ENCODE measurements around the gene MAP2K7. TPM values are rescaled to one million over a fixed set of nuclear protein-coding genes. Genes with fewer than 3 reads are reported as not detected.
"Not testable (repeated sequence)": the region's sequence is repeated elsewhere in the genome, so short reads cannot be mapped to it uniquely, and the experiment has no call there.

Gene MAP2K7
- 100 to 1,000 TPM; 104 to 107 TPM for total RNA-seq
- 30.2 to 41.3 reads per million in 2 donors for total RNA-seq

- H3K4me1 Mint-ChIP-seq = peaks cover 20% of the 10 kb centered on the region
- H3K27me3 Mint-ChIP-seq = no peaks in the 10 kb centered on the region
- ATAC-seq = peak; percentile 86
Observed at GRCh38 chr19:7903244-7904073, at the start of gene MAP2K7. Gene MAP2K7, plus strand, starts transcription at chr19:7903877. Its CDS starts 68 bp downstream, at chr19:7903945.

GRCh38 chr19:7855426-7856108 lies 48.1 kb upstream of the MAP2K7 start:
- no peaks in the 10 kb centered on the region for H3K9me3 ChIP-seq (ENCODE audit: control insufficient read depth, low read length, poor library complexity, severe bottlenecking)
- no peak overlapping the region for H3K4me3 Mint-ChIP-seq
- H3K36me3 Mint-ChIP-seq (ENCODE audit: low read depth) = no peaks in the 10 kb centered on the region
- no peak overlapping the region for H3K27ac Mint-ChIP-seq
- peaks cover 10% of the 10 kb centered on the region for H3K27me3 Mint-ChIP-seq
- H3K4me1 Mint-ChIP-seq = peaks cover 8% of the 10 kb centered on the region
- no peak for ATAC-seq
- no peak for DNase-seq

More at GRCh38 chr19:7903244-7904073, at the start of gene MAP2K7:
- peak; percentile 100 for DNase-seq
- Mint-ChIP-seq H3K27ac (peak within 1 kb of the TSS; percentile 97), H3K36me3 (ENCODE audit: low read depth) (no peaks in the 10 kb centered on the region), H3K4me3 (peak within 1 kb of the TSS; percentile 91)
- no peaks in the 10 kb centered on the region for H3K9me3 ChIP-seq (ENCODE audit: control insufficient read depth, low read length, poor library complexity, severe bottlenecking)

- DNase-seq (no peak), ATAC-seq (no peak)
- H3K27me3 Mint-ChIP-seq = peaks cover 10% of the 10 kb centered on the region
- no peak overlapping the region for H3K4me3 Mint-ChIP-seq
- H3K4me1 Mint-ChIP-seq = peaks cover 8% of the 10 kb centered on the region
- no peaks in the 10 kb centered on the region for H3K9me3 ChIP-seq (ENCODE audit: control insufficient read depth, low read length, poor library complexity, severe bottlenecking)
- H3K36me3 Mint-ChIP-seq (ENCODE audit: low read depth) = no peaks in the 10 kb centered on the region
- no peak overlapping the region for H3K27ac Mint-ChIP-seq
Observed at GRCh38 chr19:7856109-7856591, 47.5 kb upstream of the MAP2K7 start.

- no peaks in the 10 kb centered on the region for H3K9me3 ChIP-seq (ENCODE audit: control insufficient read depth, low read length, poor library complexity, severe bottlenecking)
- H3K27me3 Mint-ChIP-seq = peaks cover 10% of the 10 kb centered on the region
- peaks cover 8% of the 10 kb centered on the region for H3K4me1 Mint-ChIP-seq
- H3K27ac Mint-ChIP-seq = no peak overlapping the region
- ATAC-seq (no peak), DNase-seq (no peak)
- no peak overlapping the region for H3K4me3 Mint-ChIP-seq
- no peaks in the 10 kb centered on the region for H3K36me3 Mint-ChIP-seq (ENCODE audit: low read depth)
Observed at GRCh38 chr19:7856679-7857663, 46.7 kb upstream of the MAP2K7 start.

GRCh38 chr19:7857727-7858108 lies 46.0 kb upstream of the MAP2K7 start:
- no peaks in the 10 kb centered on the region for H3K9me3 ChIP-seq (ENCODE audit: control insufficient read depth, low read length, poor library complexity, severe bottlenecking)
- no peak overlapping the region for H3K4me3 Mint-ChIP-seq
- ATAC-seq (no peak), DNase-seq (no peak)
- H3K27ac Mint-ChIP-seq = no peak overlapping the region
- no peaks in the 10 kb centered on the region for H3K36me3 Mint-ChIP-seq (ENCODE audit: low read depth)
- peaks cover 8% of the 10 kb centered on the region for H3K27me3 Mint-ChIP-seq
- peaks cover 8% of the 10 kb centered on the region for H3K4me1 Mint-ChIP-seq

- peak; percentile 31 for ATAC-seq
- H3K9me3 ChIP-seq (ENCODE audit: control insufficient read depth, low read length, poor library complexity, severe bottlenecking) = no peaks in the 10 kb centered on the region
- Mint-ChIP-seq H3K36me3 (ENCODE audit: low read depth) (no peaks in the 10 kb centered on the region), H3K27me3 (peaks cover 4% of the 10 kb centered on the region), H3K27ac (no peak overlapping the region), H3K4me1 (peaks cover 3% of the 10 kb centered on the region), H3K4me3 (no peak overlapping the region)
- no peak for DNase-seq
Observed at GRCh38 chr19:7858109-7858770, 45.4 kb upstream of the MAP2K7 start.

GRCh38 chr19:7859087-7859486 lies 44.6 kb upstream of the MAP2K7 start:
- not testable (repeated sequence) for H3K4me1 Mint-ChIP-seq; H3K9me3 ChIP-seq (ENCODE audit: control insufficient read depth, low read length, poor library complexity, severe bottlenecking); H3K27me3 Mint-ChIP-seq; DNase-seq; H3K4me3 Mint-ChIP-seq; ATAC-seq; H3K36me3 Mint-ChIP-seq (ENCODE audit: low read depth); H3K27ac Mint-ChIP-seq

- H3K9me3 ChIP-seq (ENCODE audit: control insufficient read depth, low read length, poor library complexity, severe bottlenecking) = no peaks in the 10 kb centered on the region
- no peak for DNase-seq
- ATAC-seq = no peak
- Mint-ChIP-seq H3K4me1 (peaks cover 4% of the 10 kb centered on the region), H3K4me3 (no peak overlapping the region), H3K27ac (no peak overlapping the region), H3K36me3 (ENCODE audit: low read depth) (no peaks in the 10 kb centered on the region), H3K27me3 (peaks cover 8% of the 10 kb centered on the region)
Observed at GRCh38 chr19:7859831-7860713, 43.6 kb upstream of the MAP2K7 start.

- H3K4me1 Mint-ChIP-seq = peaks cover 9% of the 10 kb centered on the region
- H3K4me3 Mint-ChIP-seq = peak overlapping the region; percentile 69
- H3K36me3 Mint-ChIP-seq (ENCODE audit: low read depth) = no peaks in the 10 kb centered on the region
- DNase-seq (no peak), ATAC-seq (no peak)
- no peaks in the 10 kb centered on the region for H3K9me3 ChIP-seq (ENCODE audit: control insufficient read depth, low read length, poor library complexity, severe bottlenecking)
- no peak overlapping the region for H3K27ac Mint-ChIP-seq
- peaks cover 10% of the 10 kb centered on the region for H3K27me3 Mint-ChIP-seq
Observed at GRCh38 chr19:7860714-7861618, 42.7 kb upstream of the MAP2K7 start.

- Mint-ChIP-seq H3K27me3 (peaks cover 6% of the 10 kb centered on the region), H3K4me1 (peaks cover 9% of the 10 kb centered on the region), H3K27ac (no peak overlapping the region), H3K36me3 (ENCODE audit: low read depth) (no peaks in the 10 kb centered on the region), H3K4me3 (peak overlapping the region; percentile 69)
- ATAC-seq = peak; percentile 3
- H3K9me3 ChIP-seq (ENCODE audit: control insufficient read depth, low read length, poor library complexity, severe bottlenecking) = no peaks in the 10 kb centered on the region
- DNase-seq = no peak
Observed at GRCh38 chr19:7861619-7862412, 41.9 kb upstream of the MAP2K7 start.
